ENCODE measurements around the gene SDK1. TPM values are rescaled to one million over a fixed set of nuclear protein-coding genes. Genes with fewer than 3 reads are reported as not detected.

SDK1 gene
- total RNA-seq, 1 donor from 2014 or later, result 2.5 TPM

DNA sequence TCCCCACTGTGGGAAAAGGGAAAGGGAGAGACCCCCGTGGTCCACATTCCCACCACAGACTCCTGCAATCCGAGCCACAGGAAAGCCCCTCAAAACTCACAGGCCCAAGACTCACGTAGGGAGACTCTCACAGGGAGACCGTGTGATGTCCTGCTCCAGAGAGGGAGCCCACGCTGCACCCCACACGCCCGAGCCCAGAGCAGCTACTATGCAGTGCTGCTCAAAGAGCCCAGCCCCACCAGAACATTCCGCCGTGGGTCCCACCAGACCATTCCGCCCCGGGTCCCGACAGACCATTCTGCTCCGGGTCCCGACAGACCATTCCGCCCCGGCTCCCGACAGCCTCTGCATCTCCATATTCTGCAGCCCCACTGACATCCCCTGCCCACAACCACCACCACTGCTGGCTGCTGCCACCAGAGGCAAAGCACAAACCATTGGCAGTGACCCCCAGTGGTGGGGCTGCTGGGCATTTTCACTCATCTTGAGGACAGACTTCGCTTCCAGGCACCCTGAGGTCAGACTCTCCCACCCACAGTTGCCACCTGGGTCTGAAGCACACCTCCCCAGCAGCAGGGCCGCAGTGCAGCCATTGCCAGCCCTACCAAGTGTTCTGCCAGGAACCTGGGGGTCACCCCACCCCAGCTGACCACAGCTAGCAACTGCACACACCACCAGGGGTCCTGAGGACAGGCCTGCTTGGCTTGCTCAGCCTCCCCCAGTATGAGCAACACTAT is 755.7 kb downstream of the SDK1 start:
- DNase-seq, result no peak
- intact Hi-C loops (cut with micrococcal nuclease), result no loop called here
- no peak for ATAC-seq

DNA sequence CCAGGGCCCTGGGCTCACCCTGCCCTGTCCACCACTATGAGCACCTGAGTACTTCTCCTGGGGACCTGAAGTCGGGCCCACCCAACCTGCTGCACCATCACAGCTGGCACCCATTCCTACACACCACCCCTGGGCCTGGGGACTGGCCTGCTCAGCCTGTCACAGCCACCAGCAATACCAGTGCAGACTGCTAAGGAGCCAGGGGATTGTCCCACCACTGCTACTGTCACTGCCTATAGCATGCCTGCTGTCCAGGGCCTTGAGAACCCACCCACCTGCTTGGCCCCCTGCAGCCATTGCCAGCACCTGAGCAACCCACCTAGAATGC is 756.2 kb downstream of the SDK1 start:
- DNase-seq (no peak), ATAC-seq (no peak)
- intact Hi-C loops (cut with micrococcal nuclease), result no loop called here

DNA sequence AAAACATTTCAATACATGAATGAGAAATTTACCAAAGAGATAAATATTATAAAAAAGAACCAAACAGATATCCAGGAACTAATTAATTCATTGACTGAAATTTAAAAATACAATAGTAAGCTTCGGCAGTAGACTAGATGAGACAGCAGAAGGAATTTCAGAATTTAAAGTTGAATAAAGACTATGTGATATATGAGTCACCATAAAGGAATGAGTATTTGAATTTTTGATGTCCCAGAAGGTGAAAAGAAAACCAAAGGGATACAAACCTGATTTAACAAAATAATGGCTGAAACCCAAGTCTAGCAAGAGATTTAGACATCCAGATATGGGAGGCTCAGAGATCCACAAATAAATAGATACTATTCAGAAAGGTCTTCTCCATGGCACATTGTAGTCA is 757.1 kb downstream of the SDK1 start:
- ATAC-seq (no peak), DNase-seq (no peak)
- intact Hi-C loops (cut with micrococcal nuclease), result no loop called here

- ATAC-seq (no peak), DNase-seq (no peak)
- intact Hi-C loops (cut with micrococcal nuclease), result no loop called here
Measured at GRCh38 chr7:4065190-4065589, 764.1 kb downstream of the SDK1 start.

GRCh38 chr7:4066206-4066605 is 765.2 kb downstream of the SDK1 start:
- intact Hi-C loops (cut with micrococcal nuclease), result no loop called here
- no peak for DNase-seq

GRCh38 chr7:4066626-4067475 is 765.8 kb downstream of the SDK1 start:
- ATAC-seq (no peak), DNase-seq (no peak)
- intact Hi-C loops (cut with micrococcal nuclease), result no loop called here

More at GRCh38 chr7:4066206-4066605, 765.2 kb downstream of the SDK1 start:
- no peak for ATAC-seq

DNA sequence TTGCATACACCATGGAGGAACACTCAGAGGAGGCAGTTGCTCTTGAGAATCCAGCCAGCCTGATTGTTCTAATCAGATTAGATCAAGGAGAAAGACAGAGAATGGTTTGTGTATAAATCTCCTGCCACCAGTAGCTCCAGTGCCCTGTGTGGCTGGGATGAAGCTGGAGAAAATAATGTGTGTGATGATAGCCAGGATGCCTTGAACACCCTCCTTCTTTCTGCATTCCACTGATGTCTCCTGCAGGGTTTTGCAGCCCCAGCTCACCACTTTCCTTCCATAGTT is 766.4 kb downstream of the SDK1 start:
- ATAC-seq (no peak), DNase-seq (no peak)
- intact Hi-C loops (cut with micrococcal nuclease), result no loop called here

DNA sequence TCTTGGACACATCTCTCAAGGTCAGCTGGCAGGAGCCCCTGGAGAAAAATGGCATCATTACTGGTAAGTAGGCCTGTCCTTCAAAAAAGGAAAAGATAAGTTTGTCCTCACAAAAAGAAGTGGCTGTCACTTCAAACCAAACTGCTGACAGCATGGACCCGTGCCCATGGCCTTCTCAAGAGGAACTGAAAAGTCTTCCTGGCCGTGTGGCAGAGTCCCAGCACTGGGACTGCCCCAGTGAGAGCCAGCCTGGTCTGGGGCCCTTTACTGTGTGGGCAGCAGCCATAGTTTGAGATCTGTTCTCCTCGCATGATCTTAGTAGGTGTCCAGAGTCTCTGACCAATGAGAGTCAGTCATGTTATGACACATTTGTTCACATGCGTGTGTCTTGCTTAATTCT is 766.8 kb downstream of the SDK1 start:
- ATAC-seq (no peak), DNase-seq (no peak)
- intact Hi-C loops (cut with micrococcal nuclease), result no loop called here

- intact Hi-C loops (cut with micrococcal nuclease), result no loop called here
- ATAC-seq (no peak), DNase-seq (no peak)
Measured at GRCh38 chr7:4068286-4068685, 767.2 kb downstream of the SDK1 start.

- DNase-seq (no peak), ATAC-seq (no peak)
- intact Hi-C loops (cut with micrococcal nuclease), result no loop called here
Measured at GRCh38 chr7:4069268-4070095, 768.4 kb downstream of the SDK1 start.

DNA sequence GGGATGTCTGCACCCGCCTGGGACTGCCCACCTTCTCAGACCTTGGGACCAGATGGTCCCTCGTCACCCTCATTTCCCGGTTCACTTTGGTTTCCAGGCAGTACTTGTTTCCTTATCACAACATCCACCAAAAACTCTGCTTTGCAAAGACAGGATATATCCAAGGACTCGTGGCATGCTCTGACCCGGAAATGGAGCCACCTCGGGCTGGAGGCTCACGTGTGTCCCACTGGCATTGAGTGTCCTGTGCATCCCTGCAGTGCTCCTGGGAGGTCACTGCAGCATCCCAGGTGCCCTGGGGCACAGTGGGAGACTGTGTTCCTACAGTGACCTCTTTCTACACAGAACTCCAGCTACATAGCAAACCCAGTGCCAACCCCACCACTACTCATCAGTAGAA is 769.2 kb downstream of the SDK1 start:
- no peak for ATAC-seq
- DNase-seq, result no peak
- intact Hi-C loops (cut with micrococcal nuclease), result no loop called here

DNA sequence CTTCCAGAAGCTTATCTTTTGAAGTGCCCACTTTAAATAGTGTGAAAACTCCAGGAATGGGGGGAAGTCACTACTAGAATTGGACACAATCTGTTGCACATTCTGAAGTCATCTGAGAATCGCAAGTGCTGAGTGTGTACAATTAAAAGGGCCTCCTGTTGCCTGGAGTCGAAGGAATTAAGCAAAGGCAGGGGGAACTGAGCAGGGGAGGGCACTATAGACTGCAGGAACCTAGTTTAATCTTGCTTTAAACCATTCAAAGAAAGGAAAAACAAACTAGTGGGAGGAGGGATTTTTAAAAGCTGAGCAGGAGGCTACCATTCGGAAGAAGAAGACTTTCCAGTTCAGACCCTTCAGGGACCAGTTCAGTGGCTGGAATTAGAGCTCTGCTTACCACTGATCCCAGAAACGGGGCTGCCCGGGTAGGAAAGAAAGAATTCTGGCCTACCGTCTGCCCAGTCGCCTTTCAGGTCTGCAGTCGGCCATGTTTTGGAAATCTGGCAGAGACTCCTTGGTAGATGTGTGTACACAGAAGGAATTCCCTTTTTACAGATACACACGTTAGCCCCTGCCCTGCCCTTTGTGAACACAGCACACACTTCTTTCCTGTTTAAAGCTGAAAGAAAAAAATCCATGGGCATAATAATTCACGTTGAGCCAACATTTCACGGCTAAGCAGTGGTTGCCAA is 770.5 kb downstream of the SDK1 start:
- ATAC-seq, result no peak
- intact Hi-C loops (cut with micrococcal nuclease), result no loop called here

GRCh38 chr7:4072161-4072925 is 771.3 kb downstream of the SDK1 start:
- no peak for DNase-seq
- intact Hi-C loops (cut with micrococcal nuclease), result no loop called here
- no peak for ATAC-seq

More for the DNA sequence above, 770.5 kb downstream of the SDK1 start:
- DNase-seq, result no peak

DNA sequence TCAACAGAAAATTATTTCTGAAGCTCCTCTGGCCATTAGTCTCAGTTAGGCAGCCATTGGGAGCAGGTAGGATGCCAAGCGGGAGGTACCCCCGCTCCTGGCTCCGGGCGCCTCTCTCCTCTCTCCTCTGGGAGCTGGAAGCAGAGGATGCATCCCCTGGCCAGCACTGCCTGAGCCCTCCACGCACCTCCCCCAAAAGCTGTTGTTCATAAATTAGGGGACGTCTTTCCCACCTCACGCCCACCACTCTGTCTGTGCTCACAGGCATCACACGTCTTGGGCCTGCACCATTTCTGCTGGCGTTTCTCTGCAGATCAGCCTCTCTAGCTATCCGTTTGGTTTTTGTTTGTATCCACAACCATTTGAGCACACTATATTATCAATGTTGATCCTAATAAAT is 772.0 kb downstream of the SDK1 start:
- ATAC-seq, result no peak
- intact Hi-C loops (cut with micrococcal nuclease), result no loop called here
- DNase-seq, result no peak

GRCh38 chr7:4073750-4074149 is 772.7 kb downstream of the SDK1 start:
- ATAC-seq (no peak), DNase-seq (no peak)
- intact Hi-C loops (cut with micrococcal nuclease), result no loop called here

DNA sequence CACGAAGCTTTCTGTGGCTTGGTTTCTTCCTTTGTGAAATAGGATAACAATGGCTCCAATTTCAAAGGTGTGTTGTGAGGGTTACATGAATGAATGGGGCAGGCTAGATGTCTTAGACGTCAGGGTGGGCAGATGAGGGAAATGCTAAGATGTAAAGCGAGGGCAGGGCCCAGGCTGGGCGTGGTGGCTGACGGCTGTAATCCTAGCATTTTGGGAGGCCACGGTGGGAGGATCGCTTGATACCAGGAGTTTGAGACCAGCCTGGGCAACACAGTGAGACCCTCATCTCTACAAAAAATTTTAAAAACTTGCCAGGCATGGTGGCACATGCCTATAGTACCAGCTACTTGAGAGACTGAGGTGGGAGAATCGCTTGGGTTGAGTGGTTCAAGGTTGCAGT is 773.4 kb downstream of the SDK1 start:
- intact Hi-C loops (cut with micrococcal nuclease), result no loop called here
- no peak for ATAC-seq
- DNase-seq, result no peak

GRCh38 chr7:4074994-4075393 is 773.9 kb downstream of the SDK1 start:
- ATAC-seq (no peak), DNase-seq (no peak)
- intact Hi-C loops (cut with micrococcal nuclease), result no loop called here

DNA sequence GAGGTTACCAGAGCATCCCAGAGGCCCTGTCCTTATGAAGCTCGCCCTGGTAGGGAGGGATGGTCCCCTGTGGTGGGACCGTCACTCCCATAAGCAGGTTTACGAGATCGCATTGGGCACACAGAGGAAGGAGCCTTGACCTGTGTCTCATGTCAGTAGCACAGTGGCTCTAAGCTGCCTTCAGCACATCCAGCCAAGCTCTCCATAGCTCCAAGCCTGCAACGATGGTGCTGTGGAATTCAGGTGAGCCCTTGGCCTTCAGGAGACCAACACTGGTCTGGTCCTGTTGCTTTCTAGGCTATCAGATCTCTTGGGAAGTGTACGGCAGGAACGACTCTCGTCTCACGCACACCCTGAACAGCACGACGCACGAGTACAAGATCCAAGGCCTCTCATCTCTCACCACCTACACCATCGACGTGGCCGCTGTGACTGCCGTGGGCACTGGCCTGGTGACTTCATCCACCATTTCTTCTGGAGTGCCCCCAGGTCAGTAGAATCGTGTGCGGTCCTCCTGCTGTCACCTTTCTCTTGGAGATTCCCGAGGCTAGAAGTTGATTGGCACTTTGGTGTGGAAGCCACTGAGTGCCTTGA is 775.7 kb downstream of the SDK1 start:
- DNase-seq (no peak), ATAC-seq (no peak)
- intact Hi-C loops (cut with micrococcal nuclease), result no loop called here

- intact Hi-C loops (cut with micrococcal nuclease), result no loop called here
- ATAC-seq (no peak), DNase-seq (no peak)
Measured at GRCh38 chr7:4077980-4078379, 776.9 kb downstream of the SDK1 start.

Measured in left ventricle myocardium superior (tissue), 1 donor.